ENCODE results near the gene KCNH3.

KCNH3 gene

GRCh38 chr12:49567611-49568441, 29.0 kb downstream of the KCNH3 start, which contains the start of gene MCRS1:
Gene MCRS1 (minus strand): TSS chr12:49568142. CDS start chr12:49566731, 1,411 bp downstream.
- DNase-seq (ENCODE audit: insufficient read length, low spot score) (peak; percentile 94), FAIRE-seq (peak; percentile 66)
- peak; percentile 67 for TF ChIP-seq POLR2A (IDR thresholded peaks at IDR 0.05; ENCODE audit: low read depth, low read length)

- DNase-seq (ENCODE audit: insufficient read length, low spot score) = no peak
- no peak for FAIRE-seq
- no peak for TF ChIP-seq POLR2A (IDR thresholded peaks at IDR 0.05; ENCODE audit: low read depth, low read length)
These were observed 29.8 kb downstream of the KCNH3 start for GRCh38 chr12:49568442-49569162.

- FAIRE-seq = no peak
- DNase-seq (ENCODE audit: insufficient read length, low spot score) = no peak
- no peak for TF ChIP-seq POLR2A (IDR thresholded peaks at IDR 0.05; ENCODE audit: low read depth, low read length)
These were observed 38.9 kb downstream of the KCNH3 start for GRCh38 chr12:49577589-49578315.

- no peak for FAIRE-seq
- no peak for DNase-seq (ENCODE audit: insufficient read length, low spot score)
- TF ChIP-seq POLR2A (IDR thresholded peaks at IDR 0.05; ENCODE audit: low read depth, low read length) = no peak
These were observed 39.8 kb downstream of the KCNH3 start for GRCh38 chr12:49578471-49579112.

GRCh38 chr12:49580572-49581535, 42.0 kb downstream of the KCNH3 start:
- DNase-seq (ENCODE audit: insufficient read length, low spot score) = peak; percentile 90
- no peak for TF ChIP-seq POLR2A (IDR thresholded peaks at IDR 0.05; ENCODE audit: low read depth, low read length)
- peak; percentile 88 for FAIRE-seq

- DNase-seq (ENCODE audit: insufficient read length, low spot score) (no peak), FAIRE-seq (no peak)
- no peak for TF ChIP-seq POLR2A (IDR thresholded peaks at IDR 0.05; ENCODE audit: low read depth, low read length)
These were observed 43.4 kb downstream of the KCNH3 start for GRCh38 chr12:49582201-49582600.

- DNase-seq (ENCODE audit: insufficient read length, low spot score) (no peak), FAIRE-seq (no peak)
- no peak for TF ChIP-seq POLR2A (IDR thresholded peaks at IDR 0.05; ENCODE audit: low read depth, low read length)
These were observed 44.0 kb downstream of the KCNH3 start for GRCh38 chr12:49582850-49583249.

GRCh38 chr12:49583366-49584094, 44.7 kb downstream of the KCNH3 start:
- DNase-seq (ENCODE audit: insufficient read length, low spot score) (no peak), FAIRE-seq (no peak)
- no peak for TF ChIP-seq POLR2A (IDR thresholded peaks at IDR 0.05; ENCODE audit: low read depth, low read length)

- DNase-seq (ENCODE audit: insufficient read length, low spot score) (no peak), FAIRE-seq (no peak)
- no peak for TF ChIP-seq POLR2A (IDR thresholded peaks at IDR 0.05; ENCODE audit: low read depth, low read length)
These were observed 45.8 kb downstream of the KCNH3 start for GRCh38 chr12:49584591-49584990.

GRCh38 chr12:49585477-49586459, 46.9 kb downstream of the KCNH3 start:
- TF ChIP-seq POLR2A (IDR thresholded peaks at IDR 0.05; ENCODE audit: low read depth, low read length) = no peak
- FAIRE-seq = no peak
- no peak for DNase-seq (ENCODE audit: insufficient read length, low spot score)

All from H54 (cell line).